K562 (cell line): Measurements from ENCODE around the gene GHDC. TPM values are rescaled to one million over a fixed set of nuclear protein-coding genes. Genes with fewer than 3 reads are reported as not detected.
"Not testable (repeated sequence)": the region's sequence is repeated elsewhere in the genome, so short reads cannot be mapped to it uniquely, and the experiment has no call there.

Source experiments
- ATAC-seq: fragments of 200-7000 bp; cut with Tn5 transposase; 3 replicates; pipeline ENCODE4 v1.9.1; 2020; ENCODE audit warnings: moderate library complexity
- BruUV-seq: library from RNA; stranded (reverse); fragments of 400-500 nt; replicated peaks from 2 replicates; lab custom pipeline; 2021; lab: Mats Ljungman, UMichigan
- CTCF ChIA-PET: fragments of 300-600 bp; formaldehyde crosslinking; extraction: SDS; loops from one replicate; lab custom pipeline; 2021; ENCODE audit warnings: low intra/inter-chr PET ratio; lab: Yijun Ruan, JAX
- POLR2A ChIA-PET: fragments of 300-600, 350-650 bp; sonication (Branson Sonifier 250); formaldehyde crosslinking; extraction: SDS; loops from one replicate; lab custom pipeline; 2021; ENCODE audit warnings: antibody characterized with exemption, inconsistent platforms; lab: Yijun Ruan, JAX
- DNase-seq, 4 experiments: peaks; one replicate each; pipeline versions ENCODE4 v3.0.0 to v3.0.0-alpha.2; 2011 to 2018; ENCODE audit warnings: low spot score in 3 of 4, mixed read lengths in 3 of 4; ENCODE audit errors: extremely low read depth in 1 of 4
- FAIRE-seq: peaks from 2 replicates; lab custom pipeline; 2011; peaks lifted over from hg19 to GRCh38; lab: Jason Lieb, UNC
- H2AFZ ChIP-seq: 2 replicates; pipeline ENCODE4 v1.6.0; 2011; ENCODE audit warnings: low read depth, low read length, control low read depth, inconsistent platforms
- H3K27ac ChIP-seq: fragments of 200-600 bp; 3 replicates; pipeline ENCODE4 v1.8.0; 2011; ENCODE audit warnings: low read depth, mild to moderate bottlenecking, control low read depth, inconsistent platforms, low read length, moderate library complexity, mixed read lengths; ENCODE audit errors: extremely low read depth
- H3K27me3 ChIP-seq, 2 experiments: fragments of 300-600 bp in 1 of 2; 2 replicates in 1 of 2; 3 replicates in 1 of 2; pipeline versions ENCODE4 v1.6.0 to v1.8.0; 2011; ENCODE audit warnings: inconsistent platforms in 2 of 2, low read length in 2 of 2, mild to moderate bottlenecking in 1 of 2, mixed read lengths in 1 of 2, moderate library complexity in 1 of 2; ENCODE audit not compliant: control insufficient read depth in 2 of 2, insufficient read depth in 2 of 2
- H3K36me3 ChIP-seq: fragments of 300-600 bp; 3 replicates; pipeline ENCODE4 v1.8.0; 2011; ENCODE audit warnings: mild to moderate bottlenecking, low read length, inconsistent platforms; ENCODE audit not compliant: control insufficient read depth, insufficient read depth
- H3K4me1 ChIP-seq, 2 experiments: fragments of 200-600 bp in 1 of 2; replicated peaks in 1 of 2; 2 replicates in 1 of 2; 3 replicates in 1 of 2; pipeline versions ENCODE4 v1.5.1 to v1.8.0; 2011; ENCODE audit warnings: inconsistent platforms in 2 of 2, low read length in 2 of 2, mild to moderate bottlenecking in 1 of 2, mixed read lengths in 1 of 2, moderate library complexity in 1 of 2; ENCODE audit not compliant: control insufficient read depth in 2 of 2, insufficient read depth in 2 of 2
- H3K4me2 ChIP-seq: 2 replicates; pipeline ENCODE4 v1.6.1; 2011; ENCODE audit warnings: low read length, control low read depth, inconsistent platforms, mixed read lengths; ENCODE audit not compliant: insufficient read depth
- H3K4me3 ChIP-seq: fragments of 200-600 bp; sonication (generic), shearing (Covaris generic); 2 replicates; pipeline ENCODE4 v1.5.1; 2016; ENCODE audit warnings: control low read depth, inconsistent platforms
- H3K79me2 ChIP-seq: fragments of 200-600 bp; 3 replicates; pipeline ENCODE4 v1.8.0; 2011; ENCODE audit warnings: low read length, inconsistent platforms; ENCODE audit not compliant: control insufficient read depth, insufficient read depth
- H3K9ac ChIP-seq, 2 experiments: 2 replicates each; pipeline versions ENCODE4 v1.6.0 to v1.6.1; 2011; ENCODE audit warnings: low read depth in 2 of 2, low read length in 2 of 2, control low read depth in 1 of 2, inconsistent platforms in 1 of 2, mild to moderate bottlenecking in 1 of 2, mixed read lengths in 1 of 2; ENCODE audit not compliant: insufficient read depth in 1 of 2
- H3K9me1 ChIP-seq: one replicate; pipeline ENCODE4 v1.6.0; 2011; ENCODE audit warnings: inconsistent platforms, mild to moderate bottlenecking, low read length, moderate library complexity; ENCODE audit not compliant: control insufficient read depth, insufficient read depth
- H3K9me3 ChIP-seq: replicated peaks from 2 replicates; pipeline ENCODE4 v1.5.1; 2011; ENCODE audit warnings: low read depth, low read length, inconsistent platforms; ENCODE audit not compliant: control insufficient read depth, insufficient read depth
- H4K20me1 ChIP-seq: replicated peaks from 2 replicates; pipeline ENCODE4 v1.6.1; 2011; ENCODE audit warnings: low read length, inconsistent platforms, mixed read lengths; ENCODE audit not compliant: control insufficient read depth, insufficient read depth
- CEBPB ChIP-seq: fragments of 450-650 bp; IDR thresholded peaks from 2 replicates; pipeline ENCODE4 v1.6.1; 2016; ENCODE audit warnings: missing genetic modification characterization, missing compliant biosample characterization
- THRAP3 ChIP-seq: fragments of 450-650 bp; IDR thresholded peaks from 2 replicates; pipeline ENCODE4 v1.6.1; 2016; ENCODE audit warnings: mild to moderate bottlenecking, inconsistent platforms, borderline replicate concordance
- WGBS: fragments of 100-300 bp; shearing (Covaris generic); methylation state at CpG from one replicate; pipeline ENCODE4 v1.1.6; 2016; ENCODE audit warnings: low coverage, mixed read lengths; ENCODE audit not compliant: insufficient coverage; ENCODE audit errors: missing lambda C conversion rate; 5-methylcytosine and 5-hydroxymethylcytosine counted together
- in situ Hi-C: fragments of 300-500 bp; cut with MboI; formaldehyde crosslinking; loops from 4 replicates; pipeline ENCODE4 v1.15.0; 2018; ENCODE audit warnings: inconsistent platforms, mixed read lengths
- intact Hi-C: fragments of 100-400 bp; cut with micrococcal nuclease; formaldehyde crosslinking; loops from 2 replicates; pipeline ENCODE4 v1.14.2; 2022
- polyA plus RNA-seq, 8 experiments: library from polyadenylated mRNA; depleted of rRNA in 4 of 8; stranded (reverse) in 5 of 8; unstranded in 3 of 8; fragments of >200 nt; fragmentation: Nextera tagmentation in 2 of 8; fragmentation: Illumina TruSeq in 1 of 8; extraction: Ambion mirVana in 2 of 8; extraction: Trizol in 1 of 8; gene quantifications; 2 replicates each; pipeline versions ENCODE4 v1.2.1 to v1.2.3, GENCODE V29; 2011 to 2014; ENCODE audit warnings: inconsistent platforms in 1 of 8, missing spikeins in 1 of 8
- total RNA-seq, 7 experiments: library from RNA; depleted of rRNA in 6 of 7; stranded (reverse); fragments of >200 nt in 6 of 7; fragmentation: Illumina TruSeq in 2 of 7; extraction: Trizol in 2 of 7; gene quantifications; 2 replicates each; pipeline versions ENCODE4 v1.2.1 to v1.2.3, GENCODE V29; 2011 to 2021; ENCODE audit warnings: low replicate concordance in 1 of 7
- TF ChIP-seq, protein P1 (sequence below): IDR thresholded peaks from 2 replicates; pipeline ENCODE4 v1.6.1; 2016; ENCODE audit warnings: missing genetic modification characterization, missing compliant biosample characterization
- TF ChIP-seq, protein P2 (sequence below): IDR thresholded peaks from 2 replicates; pipeline ENCODE4 v1.6.1; 2011; ENCODE audit warnings: borderline replicate concordance, low read depth, mild to moderate bottlenecking, moderate library complexity, low read length; ENCODE audit not compliant: insufficient read depth, poor library complexity, severe bottlenecking

GHDC gene
- total and polyA plus RNA-seq, 9 of the 15 experiments (the other 6 are each of a cell fraction or from before 2014, with no cell fraction given) = 0.65 to 23.2 (median 11.2) TPM

DNA sequence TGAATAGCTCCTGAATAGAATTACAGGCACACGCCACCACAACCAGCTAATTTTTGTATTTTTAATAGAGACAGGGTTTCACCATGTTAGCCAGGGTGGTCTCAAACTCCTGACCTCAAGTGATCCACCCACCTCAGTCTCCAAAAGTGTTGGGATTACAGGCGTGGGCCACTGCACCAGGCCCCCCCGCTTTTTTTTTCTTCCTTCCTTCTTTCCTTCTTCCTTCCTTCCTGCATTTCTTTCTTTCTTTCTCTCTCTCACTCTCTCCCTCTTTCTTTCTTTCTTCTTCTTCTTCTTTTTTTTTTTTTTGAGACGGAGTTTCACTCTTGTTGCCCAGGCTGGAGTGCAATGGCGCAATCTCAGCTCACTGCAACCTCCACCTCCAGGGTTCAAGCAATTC, 8.1 kb downstream of the GHDC start:
- Histone ChIP-seq H3K4me1 (peaks cover 24 to 44% of the 10 kb centered on the region in 2 experiments; a peak in 4 of 5 replicates), H3K9ac (peak overlapping the region in 1 of 2 experiments; percentile 56; a peak in 1 of 4 replicates), H3K79me2 (peaks cover 11% of the 10 kb centered on the region; the same call in 2 of the 3 replicates)
- ATAC-seq, H3K9me3 ChIP-seq, H3K9me1 ChIP-seq, CTCF ChIA-PET, in situ Hi-C loops, H3K4me3 ChIP-seq, BruUV-seq, H4K20me1 ChIP-seq, H3K36me3 ChIP-seq, H3K4me2 ChIP-seq, H2AFZ ChIP-seq, H3K27ac ChIP-seq, DNase-seq, FAIRE-seq, H3K27me3 ChIP-seq: not testable (repeated sequence)
- peak; percentile 52; the same call in 1 of the 2 replicates for TF ChIP-seq CEBPB
- TF ChIP-seq, protein P1, sequence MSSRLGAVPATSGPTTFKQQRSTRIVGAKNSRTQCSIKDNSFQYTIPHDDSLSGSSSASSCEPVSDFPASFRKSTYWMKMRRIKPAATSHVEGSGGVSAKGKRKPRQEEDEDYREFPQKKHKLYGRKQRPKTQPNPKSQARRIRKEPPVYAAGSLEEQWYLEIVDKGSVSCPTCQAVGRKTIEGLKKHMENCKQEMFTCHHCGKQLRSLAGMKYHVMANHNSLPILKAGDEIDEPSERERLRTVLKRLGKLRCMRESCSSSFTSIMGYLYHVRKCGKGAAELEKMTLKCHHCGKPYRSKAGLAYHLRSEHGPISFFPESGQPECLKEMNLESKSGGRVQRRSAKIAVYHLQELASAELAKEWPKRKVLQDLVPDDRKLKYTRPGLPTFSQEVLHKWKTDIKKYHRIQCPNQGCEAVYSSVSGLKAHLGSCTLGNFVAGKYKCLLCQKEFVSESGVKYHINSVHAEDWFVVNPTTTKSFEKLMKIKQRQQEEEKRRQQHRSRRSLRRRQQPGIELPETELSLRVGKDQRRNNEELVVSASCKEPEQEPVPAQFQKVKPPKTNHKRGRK (tag) = peak; percentile 63
- intact Hi-C loops = loop anchor here (10.0 kb wide), 1 partner anchor 219 kb away; no protein-coding TSS in a partner anchor
- WGBS = 65% methylated on average over 4 of the region's 5 CpGs
- POLR2A ChIA-PET = interaction anchor here (1.8 kb wide), 1 partner anchor 11 kb away, joined by 5 read pairs; no protein-coding TSS in a partner anchor

DNA sequence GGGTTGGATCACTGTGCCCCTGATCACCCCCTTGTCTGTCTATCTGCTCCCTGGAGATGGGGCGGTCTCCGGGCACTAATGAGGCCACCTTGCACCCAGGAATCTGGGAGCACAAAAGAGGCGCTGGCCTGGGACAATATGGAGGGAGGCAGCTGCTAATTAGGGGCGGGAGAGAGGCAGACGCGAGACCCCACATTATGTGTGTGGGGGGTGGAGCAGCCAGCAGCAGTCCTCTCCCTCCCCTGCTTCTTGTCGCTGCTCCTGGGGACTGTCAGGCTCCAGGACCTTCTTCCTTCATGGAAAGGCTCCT, 8.7 kb downstream of the GHDC start:
- Histone ChIP-seq H3K27me3 (no peaks in the 10 kb centered on the region), H3K4me3 (no peak overlapping the region), H3K79me2 (peaks cover 11% of the 10 kb centered on the region; the same call in 2 of the 3 replicates), H4K20me1 (no peaks in the 10 kb centered on the region), H3K4me2 (no peak overlapping the region), H2AFZ (no peak overlapping the region), H3K27ac (no peak overlapping the region), H3K9me1 (no peaks in the 10 kb centered on the region), H3K4me1 (peaks cover 27 to 44% of the 10 kb centered on the region in 2 experiments; a peak in 4 of 5 replicates), H3K36me3 (no peaks in the 10 kb centered on the region), H3K9ac (peak overlapping the region in 1 of 2 experiments; percentile 56; a peak in 2 of 4 replicates)
- BruUV-seq = no TSS peak
- in situ Hi-C loops = no loop called here
- intact Hi-C loops = loop anchor here (10.0 kb wide), 1 partner anchor 219 kb away; no protein-coding TSS in a partner anchor
- FAIRE-seq (no peak), DNase-seq (no peak)
- ChIA-PET CTCF (no interaction called here), POLR2A (no interaction called here)
- 100% methylated on average over 1 of the region's 7 CpGs for WGBS
- TF ChIP-seq, protein P2, sequence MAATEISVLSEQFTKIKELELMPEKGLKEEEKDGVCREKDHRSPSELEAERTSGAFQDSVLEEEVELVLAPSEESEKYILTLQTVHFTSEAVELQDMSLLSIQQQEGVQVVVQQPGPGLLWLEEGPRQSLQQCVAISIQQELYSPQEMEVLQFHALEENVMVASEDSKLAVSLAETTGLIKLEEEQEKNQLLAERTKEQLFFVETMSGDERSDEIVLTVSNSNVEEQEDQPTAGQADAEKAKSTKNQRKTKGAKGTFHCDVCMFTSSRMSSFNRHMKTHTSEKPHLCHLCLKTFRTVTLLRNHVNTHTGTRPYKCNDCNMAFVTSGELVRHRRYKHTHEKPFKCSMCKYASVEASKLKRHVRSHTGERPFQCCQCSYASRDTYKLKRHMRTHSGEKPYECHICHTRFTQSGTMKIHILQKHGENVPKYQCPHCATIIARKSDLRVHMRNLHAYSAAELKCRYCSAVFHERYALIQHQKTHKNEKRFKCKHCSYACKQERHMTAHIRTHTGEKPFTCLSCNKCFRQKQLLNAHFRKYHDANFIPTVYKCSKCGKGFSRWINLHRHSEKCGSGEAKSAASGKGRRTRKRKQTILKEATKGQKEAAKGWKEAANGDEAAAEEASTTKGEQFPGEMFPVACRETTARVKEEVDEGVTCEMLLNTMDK = no peak
- TF ChIP-seq THRAP3 = no peak
- TF ChIP-seq, all 486 proteins: peak for 0
- no peak for ATAC-seq
- H3K9me3 ChIP-seq = no peaks in the 10 kb centered on the region
